Measurements from ENCODE around the gene IQGAP3. TPM values are rescaled to one million over a fixed set of nuclear protein-coding genes. Genes with fewer than 3 reads are reported as not detected.
A peak's percentile ranks its signal among the peaks of the same experiment; 100 is the strongest.

Gene IQGAP3
- total RNA-seq, 2 experiments from 2014 or later: not detected

DNA sequence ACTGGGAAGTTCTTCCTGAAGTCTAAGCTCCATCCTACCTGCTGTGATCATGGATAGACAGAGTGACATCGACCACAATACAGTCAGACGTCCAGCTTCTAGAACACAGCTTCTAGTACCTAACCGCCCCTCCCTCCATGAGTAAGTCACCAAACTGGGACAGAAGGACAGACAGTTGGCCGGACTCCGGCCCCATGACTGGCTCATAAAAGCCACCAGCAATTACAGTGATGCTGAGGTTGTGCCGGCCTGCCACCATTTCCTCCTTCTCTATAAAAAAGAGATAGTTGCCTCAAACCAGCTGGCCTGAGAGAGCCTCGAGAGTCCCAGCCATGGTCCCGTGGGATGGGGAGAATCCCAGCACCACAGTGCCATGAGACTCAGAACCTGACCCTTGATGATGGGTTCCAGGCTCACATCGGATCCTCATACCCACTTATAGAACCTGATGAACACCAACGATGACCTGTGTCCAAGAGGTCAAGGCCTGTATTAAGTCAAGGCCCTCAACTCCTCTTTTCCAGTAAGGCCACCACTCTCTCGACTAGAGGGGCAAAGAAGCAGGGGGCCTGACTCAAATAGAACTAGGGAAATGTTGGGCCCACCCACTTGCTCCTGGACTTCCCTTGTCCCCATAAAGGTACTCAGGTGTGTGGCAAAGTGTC lies 75.2 kb downstream of the IQGAP3 start:
- Mint-ChIP-seq H3K9me3 (no peaks in the 10 kb centered on the region), H3K36me3 (ENCODE audit: low read depth) (peaks cover 50% of the 10 kb centered on the region), H3K4me1 (ENCODE audit: low read depth) (peaks cover 83% of the 10 kb centered on the region), H3K27ac (peak overlapping the region; percentile 97), H3K4me3 (peak overlapping the region; percentile 97), H3K27me3 (no peaks in the 10 kb centered on the region)
- TF ChIP-seq, protein P1, sequence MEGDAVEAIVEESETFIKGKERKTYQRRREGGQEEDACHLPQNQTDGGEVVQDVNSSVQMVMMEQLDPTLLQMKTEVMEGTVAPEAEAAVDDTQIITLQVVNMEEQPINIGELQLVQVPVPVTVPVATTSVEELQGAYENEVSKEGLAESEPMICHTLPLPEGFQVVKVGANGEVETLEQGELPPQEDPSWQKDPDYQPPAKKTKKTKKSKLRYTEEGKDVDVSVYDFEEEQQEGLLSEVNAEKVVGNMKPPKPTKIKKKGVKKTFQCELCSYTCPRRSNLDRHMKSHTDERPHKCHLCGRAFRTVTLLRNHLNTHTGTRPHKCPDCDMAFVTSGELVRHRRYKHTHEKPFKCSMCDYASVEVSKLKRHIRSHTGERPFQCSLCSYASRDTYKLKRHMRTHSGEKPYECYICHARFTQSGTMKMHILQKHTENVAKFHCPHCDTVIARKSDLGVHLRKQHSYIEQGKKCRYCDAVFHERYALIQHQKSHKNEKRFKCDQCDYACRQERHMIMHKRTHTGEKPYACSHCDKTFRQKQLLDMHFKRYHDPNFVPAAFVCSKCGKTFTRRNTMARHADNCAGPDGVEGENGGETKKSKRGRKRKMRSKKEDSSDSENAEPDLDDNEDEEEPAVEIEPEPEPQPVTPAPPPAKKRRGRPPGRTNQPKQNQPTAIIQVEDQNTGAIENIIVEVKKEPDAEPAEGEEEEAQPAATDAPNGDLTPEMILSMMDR (IDR thresholded peaks at IDR 0.05): no peak
- H3K9me3 ChIP-seq (ENCODE audit: control insufficient read depth in 1 of 2, insufficient read depth in 1 of 2, low read length in 2 of 2): no peaks in the 10 kb centered on the region
- H3K36me3 ChIP-seq (ENCODE audit: insufficient read depth, low read length): peaks cover 25% of the 10 kb centered on the region
- POLR2A ChIA-PET: interaction anchor here (6.1 kb wide), 1 partner anchor 13 kb away, joined by 145 read pairs; no protein-coding TSS in a partner anchor
- ATAC-seq (ENCODE audit: poor library complexity) (no peak), DNase-seq (peak in 1 of 14 experiments; percentile 37)
- H3K4me1 ChIP-seq (ENCODE audit: insufficient read depth, low read length): peaks cover 85% of the 10 kb centered on the region
- no peak overlapping the region for H3K4me3 ChIP-seq (ENCODE audit: low read length)
- no peaks in the 10 kb centered on the region for H3K27me3 ChIP-seq (ENCODE audit: control insufficient read depth in 1 of 2, insufficient read depth in 2 of 2, low read length in 2 of 2)
- CTCF ChIA-PET: interaction anchor here (1.7 to 2.4 kb wide), 3 partner anchors 16 to 51 kb away, joined by 5 to 13 read pairs (median 7); no protein-coding TSS in a partner anchor
- H3K27ac ChIP-seq (ENCODE audit: low read depth in 1 of 2, low read length in 2 of 2): no peak overlapping the region
- intact Hi-C loops (cut with DNase I, micrococcal nuclease): no loop called here

DNA sequence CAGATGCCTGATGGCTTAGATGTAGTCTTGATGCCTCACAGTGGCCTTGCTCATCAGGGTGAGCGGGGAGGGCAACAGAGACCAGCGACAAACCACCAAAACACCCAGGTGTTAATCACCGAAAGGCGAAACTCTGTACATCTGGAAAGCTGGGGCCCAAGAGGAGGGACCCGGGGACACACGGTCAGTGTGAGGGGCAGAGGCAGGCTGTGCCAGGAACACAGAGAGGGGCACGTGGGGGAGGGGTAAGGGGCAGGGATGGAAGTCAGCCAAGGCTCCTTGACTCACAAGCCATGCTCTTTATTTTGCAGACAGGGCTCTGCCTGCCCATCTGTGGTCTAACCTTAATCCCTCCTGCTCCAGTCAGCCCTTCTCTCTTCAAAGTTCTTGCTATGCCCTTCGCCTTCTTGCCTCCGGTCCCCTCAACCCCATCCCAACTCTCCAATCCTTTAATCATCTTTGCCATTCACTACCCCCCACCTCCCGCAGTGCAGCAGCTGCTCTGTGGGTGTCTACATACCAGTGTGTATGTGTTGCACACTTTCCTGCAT lies 76.1 kb downstream of the IQGAP3 start:
- H3K4me1 Mint-ChIP-seq (ENCODE audit: low read depth): peaks cover 83% of the 10 kb centered on the region
- POLR2A ChIA-PET: no interaction called here
- H3K27me3 ChIP-seq (ENCODE audit: control insufficient read depth in 1 of 2, insufficient read depth in 2 of 2, low read length in 2 of 2): no peaks in the 10 kb centered on the region

DNA sequence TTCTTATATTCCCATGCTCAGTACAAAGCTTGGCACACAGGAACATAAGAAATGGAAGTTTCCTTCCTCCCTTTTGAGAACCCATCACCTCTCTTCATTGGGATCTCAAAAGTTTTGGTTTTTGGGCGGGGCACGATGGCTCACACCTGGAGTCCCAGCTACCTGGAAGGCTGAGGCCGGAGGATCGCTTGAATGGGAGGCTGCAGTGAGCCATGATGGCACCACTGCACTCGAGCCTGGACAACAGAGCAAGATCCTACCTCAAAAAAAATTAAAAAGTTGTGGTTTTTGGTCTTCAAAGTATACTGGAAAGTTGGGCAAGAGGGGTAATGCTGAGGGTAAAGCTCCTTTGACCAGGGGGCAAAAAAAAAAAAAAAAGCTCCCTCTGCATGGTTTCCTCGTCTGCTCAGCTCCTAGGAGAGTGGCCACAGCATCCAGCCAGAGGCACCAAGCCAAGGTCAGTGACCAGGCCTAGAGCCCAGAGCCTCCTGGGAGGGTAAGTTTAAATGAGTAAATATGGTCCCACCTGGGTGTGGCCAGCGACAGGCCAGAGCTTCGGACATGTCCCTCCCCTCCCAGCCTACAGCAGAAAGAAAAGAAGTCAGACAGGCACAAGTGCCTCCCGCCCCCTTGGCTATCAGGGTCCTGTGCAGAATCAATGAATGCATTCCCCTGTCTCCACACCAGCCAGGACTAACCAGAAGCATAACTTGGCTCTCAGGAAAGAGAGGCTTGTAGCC lies 76.8 kb downstream of the IQGAP3 start:
- H3K9me3 Mint-ChIP-seq: no peaks in the 10 kb centered on the region
- H3K4me1 Mint-ChIP-seq (ENCODE audit: low read depth): peaks cover 88% of the 10 kb centered on the region
- CTCF ChIA-PET: no interaction called here
- POLR2A ChIA-PET: interaction anchor here (1.2 kb wide), 1 partner anchor 9 kb away, joined by 4 read pairs; no protein-coding TSS in a partner anchor
- H3K27me3 Mint-ChIP-seq: no peaks in the 10 kb centered on the region
- peak overlapping the region; percentile 97 for H3K27ac Mint-ChIP-seq
- ATAC-seq (ENCODE audit: poor library complexity) (no peak), DNase-seq (no peak)
- no peak overlapping the region for H3K4me3 ChIP-seq (ENCODE audit: low read length)
- no peak overlapping the region for H3K27ac ChIP-seq (ENCODE audit: low read depth in 1 of 2, low read length in 2 of 2)
- H3K4me3 Mint-ChIP-seq: peak overlapping the region; percentile 78
- no peaks in the 10 kb centered on the region for H3K9me3 ChIP-seq (ENCODE audit: control insufficient read depth in 1 of 2, insufficient read depth in 1 of 2, low read length in 2 of 2)
- TF ChIP-seq, protein P1 (IDR thresholded peaks at IDR 0.05): no peak
- H3K27me3 ChIP-seq (ENCODE audit: control insufficient read depth in 1 of 2, insufficient read depth in 2 of 2, low read length in 2 of 2): no peaks in the 10 kb centered on the region
- H3K4me1 ChIP-seq (ENCODE audit: insufficient read depth, low read length): peaks cover 91% of the 10 kb centered on the region
- intact Hi-C loops (cut with DNase I, micrococcal nuclease): no loop called here
- H3K36me3 Mint-ChIP-seq (ENCODE audit: low read depth): peaks cover 52% of the 10 kb centered on the region
- peaks cover 31% of the 10 kb centered on the region for H3K36me3 ChIP-seq (ENCODE audit: insufficient read depth, low read length)

More for the DNA sequence above, 76.1 kb downstream of the IQGAP3 start:
- peaks cover 85% of the 10 kb centered on the region for H3K4me1 ChIP-seq (ENCODE audit: insufficient read depth, low read length)
- no peak overlapping the region for H3K27ac ChIP-seq (ENCODE audit: low read depth in 1 of 2, low read length in 2 of 2)
- TF ChIP-seq, protein P1 (IDR thresholded peaks at IDR 0.05): no peak
- intact Hi-C loops (cut with DNase I, micrococcal nuclease): no loop called here
- H3K36me3 Mint-ChIP-seq (ENCODE audit: low read depth): peaks cover 55% of the 10 kb centered on the region
- no peak overlapping the region for H3K4me3 ChIP-seq (ENCODE audit: low read length)
- peaks cover 31% of the 10 kb centered on the region for H3K36me3 ChIP-seq (ENCODE audit: insufficient read depth, low read length)
- CTCF ChIA-PET: no interaction called here
- H3K9me3 Mint-ChIP-seq: no peaks in the 10 kb centered on the region
- ATAC-seq (ENCODE audit: poor library complexity): no peak
- H3K9me3 ChIP-seq (ENCODE audit: control insufficient read depth in 1 of 2, insufficient read depth in 1 of 2, low read length in 2 of 2): no peaks in the 10 kb centered on the region
- no peak for DNase-seq
- peak overlapping the region; percentile 97 for H3K27ac Mint-ChIP-seq
- H3K27me3 Mint-ChIP-seq: no peaks in the 10 kb centered on the region
- peak overlapping the region; percentile 78 for H3K4me3 Mint-ChIP-seq

All from CD4-positive, alpha-beta T cell (primary cell).